GM10248 (cell line): ENCODE data around the gene RASGRP3.

Experiments
- CTCF ChIA-PET: fragments of 300-600 bp; sonication (Branson Sonifier 250); formaldehyde crosslinking; extraction: SDS; loops from one replicate; lab custom pipeline; 2021; ENCODE audit warnings: antibody characterized with exemption; lab: Yijun Ruan, JAX
- POLR2A ChIA-PET: fragments of 350-650 bp; sonication (Branson Sonifier 250); formaldehyde crosslinking; extraction: SDS; loops from one replicate; lab custom pipeline; 2020; ENCODE audit warnings: antibody characterized with exemption; lab: Yijun Ruan, JAX
- DNase-seq: peaks from one replicate; pipeline ENCODE4 v3.0.0; 2012; ENCODE audit errors: extremely low spot score
- TF ChIP-seq, protein P1 (sequence below): IDR thresholded peaks from 2 replicates; pipeline ENCODE4 v1.5.1; 2012; ENCODE audit warnings: mild to moderate bottlenecking, low read depth; ENCODE audit errors: extremely low read depth, missing control alignments, control extremely low read depth

Gene RASGRP3

DNA sequence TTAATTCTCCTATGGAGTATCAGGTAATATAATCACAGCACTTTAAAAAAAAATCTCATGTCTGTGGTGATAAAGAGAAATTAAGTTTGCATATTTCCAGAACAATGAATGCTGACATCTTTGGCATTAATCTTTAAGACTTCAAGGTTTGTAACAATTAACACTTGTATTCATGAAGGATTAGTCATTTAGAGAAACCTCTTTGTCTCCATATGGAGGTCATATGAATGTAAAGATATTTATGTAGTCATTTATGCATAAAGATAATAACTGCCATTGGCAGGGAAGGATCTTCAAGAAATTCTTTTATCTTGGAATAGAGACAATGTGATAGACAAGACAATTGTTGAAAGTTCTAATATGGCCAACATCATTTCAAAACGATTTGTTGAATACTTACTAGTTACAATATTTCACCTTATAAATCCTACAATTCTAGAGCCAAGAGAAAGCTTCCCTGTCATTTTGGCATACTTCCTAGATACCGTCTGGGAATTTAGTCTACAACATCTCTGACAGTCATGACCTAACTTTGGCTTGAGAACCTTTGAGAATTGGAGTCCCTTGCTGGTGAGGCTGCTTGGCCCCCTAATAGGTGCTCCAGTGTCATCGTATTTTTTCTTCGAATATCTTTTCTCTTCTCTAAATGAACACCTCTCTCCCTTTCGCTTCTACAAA lies 33.6 kb downstream of the RASGRP3 start:
- CTCF ChIA-PET, result interaction anchor here (0.8 kb wide), 1 partner anchor 73 kb away, joined by 3 read pairs; no protein-coding TSS in a partner anchor
- TF ChIP-seq, protein P1, sequence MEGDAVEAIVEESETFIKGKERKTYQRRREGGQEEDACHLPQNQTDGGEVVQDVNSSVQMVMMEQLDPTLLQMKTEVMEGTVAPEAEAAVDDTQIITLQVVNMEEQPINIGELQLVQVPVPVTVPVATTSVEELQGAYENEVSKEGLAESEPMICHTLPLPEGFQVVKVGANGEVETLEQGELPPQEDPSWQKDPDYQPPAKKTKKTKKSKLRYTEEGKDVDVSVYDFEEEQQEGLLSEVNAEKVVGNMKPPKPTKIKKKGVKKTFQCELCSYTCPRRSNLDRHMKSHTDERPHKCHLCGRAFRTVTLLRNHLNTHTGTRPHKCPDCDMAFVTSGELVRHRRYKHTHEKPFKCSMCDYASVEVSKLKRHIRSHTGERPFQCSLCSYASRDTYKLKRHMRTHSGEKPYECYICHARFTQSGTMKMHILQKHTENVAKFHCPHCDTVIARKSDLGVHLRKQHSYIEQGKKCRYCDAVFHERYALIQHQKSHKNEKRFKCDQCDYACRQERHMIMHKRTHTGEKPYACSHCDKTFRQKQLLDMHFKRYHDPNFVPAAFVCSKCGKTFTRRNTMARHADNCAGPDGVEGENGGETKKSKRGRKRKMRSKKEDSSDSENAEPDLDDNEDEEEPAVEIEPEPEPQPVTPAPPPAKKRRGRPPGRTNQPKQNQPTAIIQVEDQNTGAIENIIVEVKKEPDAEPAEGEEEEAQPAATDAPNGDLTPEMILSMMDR, result no peak
- POLR2A ChIA-PET, result no interaction called here
- no peak for DNase-seq

DNA sequence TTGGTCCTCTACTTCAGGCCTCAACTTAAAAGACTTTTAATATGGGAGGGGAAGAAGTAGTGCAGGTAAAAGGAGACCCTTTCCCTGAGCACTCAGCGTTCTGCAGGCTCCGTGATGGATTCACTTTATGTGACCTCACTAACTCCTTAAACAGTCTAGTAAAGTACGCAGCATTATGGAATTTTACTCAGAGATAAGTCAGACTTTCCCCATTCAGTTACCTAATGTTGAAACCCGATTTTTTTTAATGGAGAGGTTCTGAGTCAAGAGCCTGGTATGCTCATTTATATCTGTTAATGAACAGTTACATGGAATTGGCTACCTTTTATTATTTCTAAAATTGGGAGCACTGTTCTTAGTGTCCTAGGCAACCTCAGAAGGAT lies 34.1 kb downstream of the RASGRP3 start:
- ChIA-PET POLR2A (no interaction called here), CTCF (no interaction called here)
- DNase-seq, result no peak
- TF ChIP-seq, protein P1, result no peak

DNA sequence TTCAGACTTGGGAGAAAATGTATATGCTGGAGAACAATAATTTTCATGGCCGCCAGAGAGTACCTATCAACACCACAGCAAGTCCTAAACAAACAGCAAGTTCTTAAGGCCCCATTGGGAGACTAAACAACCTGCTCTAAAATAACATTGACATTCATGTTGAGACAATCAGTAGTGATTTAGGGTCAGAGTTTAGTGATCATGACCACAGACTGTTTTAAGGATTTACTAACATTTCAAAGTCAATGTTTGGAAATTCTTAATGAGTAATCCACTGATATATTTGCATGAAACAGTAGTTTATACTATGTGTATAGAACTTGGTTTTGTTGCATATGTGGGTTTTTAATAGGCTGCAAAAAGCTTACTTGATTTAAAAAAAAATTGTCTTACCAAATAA lies 34.7 kb downstream of the RASGRP3 start:
- CTCF ChIA-PET, result no interaction called here
- DNase-seq, result no peak
- POLR2A ChIA-PET, result no interaction called here
- TF ChIP-seq, protein P1, result no peak

DNA sequence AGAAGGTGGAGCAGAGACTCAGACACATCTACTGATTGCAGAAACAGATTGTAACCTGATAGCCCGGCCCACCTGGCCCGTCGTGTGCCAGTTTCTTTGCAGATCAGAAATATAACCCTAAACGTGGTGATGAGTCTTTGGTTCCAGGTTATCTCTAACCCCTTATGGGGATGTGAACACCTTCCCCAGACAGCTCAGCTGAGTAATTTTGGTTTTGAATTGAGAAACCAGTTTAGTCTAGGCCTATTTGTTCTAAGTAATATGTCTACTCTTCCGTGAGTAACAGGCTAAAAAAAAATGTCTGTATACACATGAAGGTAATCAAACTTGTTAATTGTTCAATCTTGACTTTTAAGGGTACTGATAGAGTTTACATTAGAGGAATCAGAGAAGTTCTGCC lies 35.7 kb downstream of the RASGRP3 start:
- ChIA-PET CTCF (interaction anchor here (1.2 to 2.5 kb wide), 3 partner anchors 9 to 18 kb away, joined by 3 to 6 read pairs (median 3); no protein-coding TSS in a partner anchor), POLR2A (no interaction called here)
- DNase-seq, result no peak
- TF ChIP-seq, protein P1, result no peak

DNA sequence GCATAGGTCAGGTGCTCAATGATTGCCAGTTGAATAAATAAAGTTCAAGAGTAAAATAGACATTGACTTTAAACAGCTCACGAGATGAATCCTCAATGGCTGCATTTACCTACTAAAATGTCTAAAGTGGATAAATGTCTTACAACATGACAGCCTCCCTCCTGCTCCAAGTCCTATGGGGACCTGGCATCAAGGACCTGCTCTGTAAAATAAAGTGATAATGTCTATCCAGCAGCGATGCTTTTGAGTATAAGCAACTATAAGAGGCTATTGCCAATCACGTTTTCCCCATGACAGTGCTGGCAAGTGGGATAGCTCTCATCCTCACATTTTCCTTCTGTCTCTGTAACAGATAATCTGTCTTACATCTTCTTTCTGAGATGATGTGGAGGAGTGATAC lies 37.0 kb downstream of the RASGRP3 start:
- TF ChIP-seq, protein P1, result no peak
- ChIA-PET POLR2A (no interaction called here), CTCF (interaction anchor here (1.2 to 2.5 kb wide), 4 partner anchors 7 to 37 kb away, joined by 3 to 6 read pairs (median 4); partner anchors contain the start of gene RASGRP3)
- DNase-seq, result no peak

DNA sequence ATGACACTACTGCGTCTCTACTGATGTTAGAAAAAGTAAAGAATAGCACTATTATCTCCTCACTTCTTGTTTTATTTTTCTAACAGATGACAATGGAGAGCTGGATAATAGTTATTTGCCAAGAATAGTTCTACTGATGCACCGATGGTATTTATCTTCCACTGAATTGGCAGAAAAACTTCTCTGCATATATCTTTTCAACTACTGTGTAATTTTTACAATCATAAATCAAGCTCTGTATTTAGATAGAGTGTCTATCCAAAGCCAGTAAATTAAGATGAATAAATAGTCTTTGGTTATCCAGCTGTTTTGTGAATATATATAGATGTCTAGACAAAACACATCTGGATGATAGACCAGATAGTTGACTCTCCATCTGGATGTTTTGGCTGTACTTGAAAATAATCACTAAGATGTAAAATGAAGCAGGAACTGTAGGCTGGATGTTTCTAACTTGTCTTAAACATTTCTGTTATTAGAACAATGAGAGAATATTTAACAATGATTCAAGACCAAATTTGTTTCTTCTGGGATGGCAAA lies 40.1 kb downstream of the RASGRP3 start:
- CTCF ChIA-PET, result interaction anchor here (1.5 kb wide), 1 partner anchor 12 kb away, joined by 4 read pairs; no protein-coding TSS in a partner anchor
- DNase-seq, result no peak
- POLR2A ChIA-PET, result no interaction called here
- TF ChIP-seq, protein P1, result no peak
